Fibroblast of the aortic adventitia (primary cell): ENCODE results near the gene FARS2. TPM values are rescaled to one million over a fixed set of nuclear protein-coding genes. Genes with fewer than 3 reads are reported as not detected.

Experiments used
- DNase-seq: peaks from one replicate; pipeline ENCODE4 v3.0.0-alpha.2; 2010; ENCODE audit warnings: low read depth
- H3K4me3 ChIP-seq: 2 replicates; pipeline ENCODE4 v1.5.1; 2011; ENCODE audit warnings: low read depth, mild to moderate bottlenecking, control low read depth, low read length, moderate library complexity
- total RNA-seq: library from RNA; depleted of rRNA; stranded (reverse); fragments of >200 nt; gene quantifications from 2 replicates; pipeline ENCODE4 v1.2.3, GENCODE V29; 2012; ENCODE audit warnings: low replicate concordance
- TF ChIP-seq, protein P1 (sequence below): IDR thresholded peaks from 2 replicates; pipeline ENCODE4 v1.5.1; 2011; ENCODE audit warnings: mild to moderate bottlenecking, low read length, control low read depth, inconsistent platforms; ENCODE audit not compliant: insufficient read depth

The FARS2 gene
- total RNA-seq, 1 donor = 25.5 TPM

DNA sequence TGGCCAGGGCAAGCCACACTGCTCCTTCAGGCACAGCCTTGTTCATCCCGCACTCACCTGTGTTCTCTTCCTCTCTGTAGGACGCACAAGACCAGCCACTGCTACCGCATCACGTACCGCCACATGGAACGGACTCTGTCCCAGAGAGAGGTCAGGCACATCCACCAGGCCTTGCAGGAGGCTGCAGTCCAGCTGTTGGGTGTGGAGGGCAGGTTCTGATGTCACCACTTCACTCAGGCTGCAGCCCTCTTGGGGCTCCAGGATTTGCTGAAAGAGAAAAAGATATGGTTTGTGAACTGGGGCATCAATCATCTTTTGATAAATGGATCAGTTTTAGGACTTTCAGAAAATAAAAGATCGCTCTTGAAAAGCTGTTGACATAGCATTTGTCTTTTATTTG, 509.9 kb downstream of the FARS2 start:
- H3K4me3 ChIP-seq = no peak overlapping the region
- no peak for DNase-seq
- TF ChIP-seq, protein P1, sequence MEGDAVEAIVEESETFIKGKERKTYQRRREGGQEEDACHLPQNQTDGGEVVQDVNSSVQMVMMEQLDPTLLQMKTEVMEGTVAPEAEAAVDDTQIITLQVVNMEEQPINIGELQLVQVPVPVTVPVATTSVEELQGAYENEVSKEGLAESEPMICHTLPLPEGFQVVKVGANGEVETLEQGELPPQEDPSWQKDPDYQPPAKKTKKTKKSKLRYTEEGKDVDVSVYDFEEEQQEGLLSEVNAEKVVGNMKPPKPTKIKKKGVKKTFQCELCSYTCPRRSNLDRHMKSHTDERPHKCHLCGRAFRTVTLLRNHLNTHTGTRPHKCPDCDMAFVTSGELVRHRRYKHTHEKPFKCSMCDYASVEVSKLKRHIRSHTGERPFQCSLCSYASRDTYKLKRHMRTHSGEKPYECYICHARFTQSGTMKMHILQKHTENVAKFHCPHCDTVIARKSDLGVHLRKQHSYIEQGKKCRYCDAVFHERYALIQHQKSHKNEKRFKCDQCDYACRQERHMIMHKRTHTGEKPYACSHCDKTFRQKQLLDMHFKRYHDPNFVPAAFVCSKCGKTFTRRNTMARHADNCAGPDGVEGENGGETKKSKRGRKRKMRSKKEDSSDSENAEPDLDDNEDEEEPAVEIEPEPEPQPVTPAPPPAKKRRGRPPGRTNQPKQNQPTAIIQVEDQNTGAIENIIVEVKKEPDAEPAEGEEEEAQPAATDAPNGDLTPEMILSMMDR = no peak

DNA sequence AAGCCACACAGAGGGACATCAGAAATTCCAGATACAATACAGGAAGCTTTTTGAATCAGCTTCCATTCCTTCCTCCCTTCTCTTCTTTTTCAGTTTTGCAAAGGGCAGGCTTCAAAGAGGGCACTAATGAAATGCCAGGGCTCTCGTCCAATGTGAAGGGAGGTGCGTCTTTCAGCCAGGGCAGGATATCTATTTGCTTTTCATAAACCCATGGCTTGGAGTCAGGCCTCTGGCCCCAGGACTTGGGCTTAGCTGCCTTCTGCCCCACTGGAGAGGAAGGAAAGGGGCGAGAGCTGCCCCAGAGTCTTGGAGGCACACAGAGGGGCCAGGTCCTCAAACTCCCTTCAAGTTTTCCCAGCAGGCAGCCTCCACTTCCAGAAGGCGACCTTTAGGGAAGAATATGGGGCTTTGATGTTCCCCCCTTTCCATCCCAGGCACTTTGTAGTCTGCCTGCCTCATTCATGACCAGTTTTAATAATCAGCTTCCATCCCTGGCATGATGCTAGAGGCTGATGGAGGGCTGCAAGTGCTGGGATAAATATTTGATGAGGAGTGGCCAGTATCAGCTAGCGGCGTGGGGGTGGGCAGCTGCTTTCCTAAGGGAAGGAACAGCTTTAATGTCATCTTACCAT, 510.6 kb downstream of the FARS2 start:
- no peak for DNase-seq
- TF ChIP-seq, protein P1 = no peak
- no peak overlapping the region for H3K4me3 ChIP-seq

DNA sequence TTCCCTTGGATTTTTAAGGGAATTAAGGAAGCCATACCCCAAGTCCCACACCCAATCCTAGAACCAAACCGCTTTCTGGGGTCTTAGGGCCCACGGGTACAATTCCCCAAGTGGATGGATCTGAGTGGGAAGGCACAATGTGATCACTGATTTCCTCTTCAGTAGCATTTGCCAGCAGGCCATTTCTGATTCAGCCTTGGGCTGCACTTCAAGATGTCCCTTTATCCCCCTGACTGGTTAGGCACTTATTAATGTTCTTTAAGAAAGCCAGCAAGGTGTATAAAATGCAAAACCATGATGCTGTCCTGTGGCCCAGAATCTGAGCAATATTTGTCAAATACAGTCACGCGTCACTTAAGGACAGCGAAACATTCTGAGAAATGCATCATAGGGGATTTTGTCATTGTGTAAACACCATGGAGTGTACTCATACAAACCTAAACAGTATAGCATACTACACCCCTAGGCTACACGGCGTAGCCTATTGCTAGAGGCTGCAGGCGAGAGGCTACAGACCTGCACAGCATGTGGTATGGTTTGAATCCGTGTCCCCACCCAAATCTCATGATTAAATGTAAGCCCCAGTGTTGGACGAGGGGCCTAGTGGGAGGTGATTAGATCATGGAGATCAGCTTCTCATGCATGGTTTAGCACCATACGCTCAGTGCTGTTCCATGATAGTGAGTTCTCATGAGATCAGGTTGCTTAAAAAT, 511.3 kb downstream of the FARS2 start:
- no peak overlapping the region for H3K4me3 ChIP-seq
- DNase-seq = no peak
- TF ChIP-seq, protein P1 = no peak

DNA sequence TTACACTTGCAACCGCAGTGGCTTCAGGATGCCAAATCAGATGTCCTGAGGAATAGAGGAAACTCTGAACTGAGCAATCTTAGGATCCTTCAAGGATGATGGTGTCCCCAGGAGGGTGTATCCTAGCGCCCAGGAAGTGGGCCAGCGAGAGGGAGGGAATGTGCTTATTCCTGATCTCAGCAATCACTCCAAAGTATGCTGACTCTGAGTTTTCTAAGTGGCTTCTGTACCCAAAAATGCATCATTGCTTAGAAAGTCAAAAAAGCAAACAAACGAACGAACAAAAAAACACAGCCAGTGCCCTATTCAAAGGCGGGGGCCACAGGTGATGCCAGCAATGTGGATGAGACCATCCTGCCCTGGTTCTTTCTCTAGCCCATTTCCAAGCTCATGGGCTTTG, 514.8 kb downstream of the FARS2 start:
- H3K4me3 ChIP-seq = no peak overlapping the region
- no peak for DNase-seq
- TF ChIP-seq, protein P1 = no peak

DNA sequence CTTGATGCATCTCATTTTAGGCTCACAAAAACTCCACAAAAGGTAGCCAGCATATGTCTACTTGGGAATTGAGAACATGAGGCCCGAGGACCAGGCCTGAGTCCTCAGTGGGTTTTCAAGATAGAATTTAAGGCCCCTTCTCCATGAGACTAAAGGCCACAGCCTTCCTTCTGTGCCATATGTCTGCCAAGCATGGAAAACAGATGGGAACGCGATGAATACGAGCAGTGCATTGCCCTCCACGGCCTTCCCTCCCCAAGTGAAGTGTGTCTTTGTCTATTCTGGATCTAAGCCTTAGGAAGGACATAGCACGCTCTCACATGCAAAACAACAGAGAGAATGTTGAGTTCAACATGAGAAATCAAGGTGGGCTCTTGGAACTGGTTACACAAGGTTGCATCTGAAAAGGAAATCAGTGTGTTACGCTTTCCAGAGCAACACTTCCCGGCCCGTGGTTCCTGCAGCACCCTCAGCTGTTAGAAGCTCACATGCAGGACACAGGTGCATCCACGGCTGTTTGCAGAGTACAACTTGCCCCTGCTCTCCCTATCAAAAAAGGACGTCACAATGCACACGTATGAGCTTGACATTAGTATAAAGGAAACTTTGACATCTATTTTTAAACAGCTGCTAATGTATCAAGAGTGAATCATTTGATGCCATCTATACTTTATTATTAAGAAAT, 515.5 kb downstream of the FARS2 start:
- DNase-seq = no peak
- no peak overlapping the region for H3K4me3 ChIP-seq
- TF ChIP-seq, protein P1 = no peak

DNA sequence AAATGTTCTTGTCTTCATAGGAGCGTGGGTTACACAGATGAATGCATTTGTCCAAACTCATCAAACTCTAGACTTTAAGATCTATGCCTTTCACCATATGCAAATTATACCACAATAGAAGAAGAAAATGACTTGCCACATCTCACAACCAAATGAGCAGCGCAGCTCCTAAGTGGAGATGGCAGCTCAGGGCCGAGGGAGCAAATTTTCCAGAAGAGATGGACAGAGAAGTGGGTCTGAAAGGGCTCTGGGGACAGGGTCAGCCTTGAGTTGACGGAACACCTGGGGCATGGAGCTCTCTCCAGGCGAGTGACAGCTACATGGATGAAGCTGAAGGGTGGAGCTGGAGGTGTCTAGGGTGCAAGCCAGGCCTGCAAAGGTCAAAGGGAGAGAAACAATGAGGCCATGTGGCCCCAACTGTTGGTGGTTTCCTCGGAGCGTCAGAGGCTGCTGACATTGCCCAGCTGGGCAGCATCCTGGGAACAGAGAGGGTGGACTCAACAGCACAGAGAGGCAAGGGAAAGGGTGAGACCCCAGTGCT, 517.1 kb downstream of the FARS2 start:
- no peak overlapping the region for H3K4me3 ChIP-seq
- TF ChIP-seq, protein P1 = no peak
- DNase-seq = no peak
